ENCODE results near the gene ATP5PB.
A peak's percentile ranks its signal among the peaks of the same experiment; 100 is the strongest.

Gene ATP5PB

DNA sequence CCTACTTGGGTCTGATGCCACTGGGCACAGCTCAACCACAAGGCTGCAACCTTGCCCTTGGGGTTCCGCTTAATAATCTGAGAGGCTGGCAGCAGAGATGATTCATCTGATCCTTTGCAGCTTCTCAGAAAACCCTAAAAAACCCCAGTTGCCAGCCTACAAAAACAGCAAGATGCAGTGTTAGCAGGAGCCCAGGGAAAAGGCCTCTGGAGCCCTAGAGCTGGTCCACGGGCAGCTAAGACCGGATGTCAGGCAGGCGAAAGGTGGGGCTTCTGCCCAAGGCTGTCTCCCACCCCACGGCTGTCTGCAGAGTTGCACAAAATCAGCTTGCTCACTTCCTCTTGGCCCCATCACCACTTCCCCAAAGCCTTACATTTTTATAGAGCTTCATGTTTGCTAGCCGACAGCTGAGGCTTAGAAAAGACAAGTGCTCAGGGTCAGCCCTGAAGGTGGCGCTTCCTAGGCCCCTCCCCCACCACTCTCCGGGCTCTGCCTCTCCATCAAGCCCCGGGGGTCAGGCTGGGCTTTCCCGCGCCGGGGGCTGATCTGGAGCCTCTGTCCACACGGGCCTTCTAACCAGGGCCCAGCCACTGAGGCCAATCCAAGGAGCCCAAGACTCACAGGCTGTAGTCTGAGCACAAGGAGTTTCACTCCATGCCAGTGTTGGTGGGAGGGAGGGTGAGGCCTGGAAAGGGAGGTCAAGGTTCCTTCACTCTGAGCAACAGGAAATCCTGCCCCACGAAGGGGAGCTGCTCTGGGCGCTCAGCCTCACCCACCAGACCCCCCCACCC is 58.3 kb downstream of the ATP5PB start:
- peak in 4 of 5 experiments; percentile 13 to 95 (median 36) for DNase-seq

DNA sequence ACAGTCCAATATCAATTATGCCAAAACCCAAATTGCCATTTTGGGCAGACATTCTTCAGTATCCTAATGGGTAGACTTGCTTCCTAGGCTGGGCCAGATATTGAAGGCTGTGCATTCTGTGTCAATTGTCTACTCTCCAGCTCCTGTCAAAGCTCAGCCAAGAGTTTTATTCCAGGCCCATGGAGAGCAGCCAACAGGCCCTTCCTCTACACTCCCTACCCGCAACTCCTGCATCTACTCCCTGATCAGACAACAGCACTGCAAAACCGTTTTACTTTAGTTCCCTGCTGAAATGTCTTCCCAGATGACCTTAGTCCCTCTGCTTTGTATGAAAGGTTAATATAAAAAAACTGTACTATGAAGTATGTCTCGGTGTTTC is 60.7 kb downstream of the ATP5PB start:
- DNase-seq, result no peak

DNA sequence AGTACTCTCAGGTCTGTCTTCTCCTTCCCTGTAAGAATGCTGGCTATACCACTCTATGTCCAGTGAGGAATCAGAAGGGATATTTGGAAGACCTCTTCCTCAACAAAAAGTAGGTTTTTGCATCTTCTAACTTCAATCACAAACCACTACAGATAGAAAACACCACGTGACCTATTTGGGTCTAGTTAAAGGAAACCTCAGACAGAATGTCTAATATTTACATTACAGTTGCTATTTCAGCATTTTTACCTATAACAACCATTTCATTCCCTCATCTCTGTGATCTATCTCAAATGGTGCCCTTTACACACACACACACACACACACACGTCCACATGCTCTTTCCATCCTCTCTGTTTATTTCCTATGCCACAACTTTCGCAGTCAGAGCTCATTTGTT is 62.1 kb downstream of the ATP5PB start:
- DNase-seq, result peak in 1 of 5 experiments; percentile 50
